Endothelial cell of umbilical vein (primary cell): Measurements from ENCODE around the gene CNTFR.

Experiments used
- CTCF ChIP-seq, 2 donors: IDR thresholded peaks; 1 replicate in 1 of 2; 2 replicates in 1 of 2; pipeline ENCODE4 v1.5.1; 2011; ENCODE audit warnings: low read length in 2 of 2, mild to moderate bottlenecking in 2 of 2, moderate library complexity in 2 of 2, control low read depth in 1 of 2, inconsistent platforms in 1 of 2, low read depth in 1 of 2; ENCODE audit not compliant: insufficient read depth in 1 of 2; ENCODE audit errors: extremely low read depth in 1 of 2
- EZH2 ChIP-seq: IDR thresholded peaks from 2 replicates; pipeline ENCODE4 v1.6.1; 2012; ENCODE audit warnings: borderline replicate concordance, low read depth, mild to moderate bottlenecking, moderate library complexity, low read length, inconsistent platforms; ENCODE audit not compliant: severe bottlenecking
- MAX ChIP-seq: IDR thresholded peaks from 2 replicates; pipeline ENCODE4 v1.6.1; 2011; ENCODE audit not compliant: insufficient read depth, insufficient read length
- POLR2A ChIP-seq: IDR thresholded peaks from 2 replicates; pipeline ENCODE4 v1.6.1; 2012; ENCODE audit warnings: low read depth, mild to moderate bottlenecking, control low read depth, low read length

- TF ChIP-seq CTCF (IDR thresholded peaks at IDR 0.05; ENCODE audit: extremely low read depth in 1 of 2, insufficient read depth in 1 of 2, low read depth in 1 of 2, low read length in 2 of 2) (no peak), POLR2A (no peak), MAX (no peak), EZH2 (no peak)
Observed at GRCh38 chr9:34575862-34576596, 13.5 kb downstream of the CNTFR start.
